IPS-15b (cell line): Measurements from ENCODE around the gene APOB.

Experiments
- H3K27me3 ChIP-seq: one replicate; pipeline ENCODE4 v1.6.1; 2013; ENCODE audit warnings: low read length; ENCODE audit not compliant: control insufficient read depth, insufficient read depth
- H3K36me3 ChIP-seq: one replicate; pipeline ENCODE4 v1.6.1; 2013; ENCODE audit warnings: low read length; ENCODE audit not compliant: control insufficient read depth, insufficient read depth
- H3K4me1 ChIP-seq: one replicate; pipeline ENCODE4 v1.6.1; 2013; ENCODE audit warnings: mild to moderate bottlenecking, low read length; ENCODE audit not compliant: control insufficient read depth, insufficient read depth
- H3K4me3 ChIP-seq: one replicate; pipeline ENCODE4 v1.5.1; 2013; ENCODE audit warnings: low read depth, low read length
- H3K9ac ChIP-seq: one replicate; pipeline ENCODE4 v1.6.1; 2013; ENCODE audit warnings: low read depth, mild to moderate bottlenecking, low read length
- H3K9me3 ChIP-seq: one replicate; pipeline ENCODE4 v1.6.1; 2013; ENCODE audit warnings: mild to moderate bottlenecking, low read length; ENCODE audit not compliant: control insufficient read depth, insufficient read depth

Gene APOB

GRCh38 chr2:21009662-21010225 lies 34.1 kb downstream of the APOB start:
- Histone ChIP-seq H3K36me3 (no peaks in the 10 kb centered on the region), H3K27me3 (no peaks in the 10 kb centered on the region), H3K4me3 (no peak overlapping the region), H3K9me3 (no peaks in the 10 kb centered on the region), H3K9ac (no peak overlapping the region), H3K4me1 (no peaks in the 10 kb centered on the region)

- H3K9me3 ChIP-seq, result no peaks in the 10 kb centered on the region
- H3K4me1 ChIP-seq, result no peaks in the 10 kb centered on the region
- no peaks in the 10 kb centered on the region for H3K27me3 ChIP-seq
- H3K9ac ChIP-seq, result no peak overlapping the region
- H3K36me3 ChIP-seq, result no peaks in the 10 kb centered on the region
- no peak overlapping the region for H3K4me3 ChIP-seq
Measured at GRCh38 chr2:21008790-21009661, 34.8 kb downstream of the APOB start.

GRCh38 chr2:21008014-21008789 lies 35.7 kb downstream of the APOB start:
- Histone ChIP-seq H3K27me3 (no peaks in the 10 kb centered on the region), H3K36me3 (no peaks in the 10 kb centered on the region), H3K9me3 (no peaks in the 10 kb centered on the region), H3K4me1 (no peaks in the 10 kb centered on the region), H3K4me3 (no peak overlapping the region), H3K9ac (no peak overlapping the region)

- Histone ChIP-seq H3K9me3 (no peaks in the 10 kb centered on the region), H3K4me3 (no peak overlapping the region), H3K36me3 (no peaks in the 10 kb centered on the region), H3K27me3 (no peaks in the 10 kb centered on the region), H3K9ac (no peak overlapping the region), H3K4me1 (no peaks in the 10 kb centered on the region)
Measured at GRCh38 chr2:21007129-21008013, 36.5 kb downstream of the APOB start.

- Histone ChIP-seq H3K4me3 (no peak overlapping the region), H3K9ac (no peak overlapping the region), H3K4me1 (no peaks in the 10 kb centered on the region), H3K9me3 (no peaks in the 10 kb centered on the region), H3K36me3 (no peaks in the 10 kb centered on the region), H3K27me3 (no peaks in the 10 kb centered on the region)
Measured at GRCh38 chr2:21006423-21007128, 37.3 kb downstream of the APOB start.

- H3K27me3 ChIP-seq, result no peaks in the 10 kb centered on the region
- H3K4me1 ChIP-seq, result no peaks in the 10 kb centered on the region
Measured at GRCh38 chr2:21005700-21006422, 38.0 kb downstream of the APOB start.

GRCh38 chr2:21005111-21005699 lies 38.7 kb downstream of the APOB start:
- Histone ChIP-seq H3K4me1 (no peaks in the 10 kb centered on the region), H3K9ac (no peak overlapping the region), H3K27me3 (no peaks in the 10 kb centered on the region), H3K9me3 (no peaks in the 10 kb centered on the region), H3K36me3 (no peaks in the 10 kb centered on the region), H3K4me3 (no peak overlapping the region)

More at GRCh38 chr2:21005700-21006422, 38.0 kb downstream of the APOB start:
- Histone ChIP-seq H3K9me3 (no peaks in the 10 kb centered on the region), H3K9ac (no peak overlapping the region), H3K36me3 (no peaks in the 10 kb centered on the region), H3K4me3 (no peak overlapping the region)

GRCh38 chr2:21004181-21004572 lies 39.7 kb downstream of the APOB start:
- no peak overlapping the region for H3K9ac ChIP-seq
- no peaks in the 10 kb centered on the region for H3K9me3 ChIP-seq
- no peaks in the 10 kb centered on the region for H3K36me3 ChIP-seq
- no peak overlapping the region for H3K4me3 ChIP-seq
- no peaks in the 10 kb centered on the region for H3K27me3 ChIP-seq
- H3K4me1 ChIP-seq, result no peaks in the 10 kb centered on the region

- Histone ChIP-seq H3K9ac (no peak overlapping the region), H3K4me1 (no peaks in the 10 kb centered on the region), H3K36me3 (no peaks in the 10 kb centered on the region), H3K27me3 (no peaks in the 10 kb centered on the region), H3K4me3 (no peak overlapping the region), H3K9me3 (no peaks in the 10 kb centered on the region)
Measured at GRCh38 chr2:21003572-21004180, 40.2 kb downstream of the APOB start.

GRCh38 chr2:21002814-21003192 lies 41.1 kb downstream of the APOB start:
- H3K9ac ChIP-seq, result no peak overlapping the region
- no peaks in the 10 kb centered on the region for H3K9me3 ChIP-seq
- H3K36me3 ChIP-seq, result no peaks in the 10 kb centered on the region
- no peak overlapping the region for H3K4me3 ChIP-seq
- H3K4me1 ChIP-seq, result no peaks in the 10 kb centered on the region
- no peaks in the 10 kb centered on the region for H3K27me3 ChIP-seq
